GM19238 (cell line): Measurements from ENCODE around the gene NEGR1.

Experiments used
- DNase-seq: peaks from one replicate; pipeline ENCODE4 v3.0.0; 2011; ENCODE audit warnings: low spot score; ENCODE audit not compliant: insufficient read length

NEGR1 gene

GRCh38 chr1:71393301-71393700 is 889.0 kb downstream of the NEGR1 start:
- no peak for DNase-seq

DNA sequence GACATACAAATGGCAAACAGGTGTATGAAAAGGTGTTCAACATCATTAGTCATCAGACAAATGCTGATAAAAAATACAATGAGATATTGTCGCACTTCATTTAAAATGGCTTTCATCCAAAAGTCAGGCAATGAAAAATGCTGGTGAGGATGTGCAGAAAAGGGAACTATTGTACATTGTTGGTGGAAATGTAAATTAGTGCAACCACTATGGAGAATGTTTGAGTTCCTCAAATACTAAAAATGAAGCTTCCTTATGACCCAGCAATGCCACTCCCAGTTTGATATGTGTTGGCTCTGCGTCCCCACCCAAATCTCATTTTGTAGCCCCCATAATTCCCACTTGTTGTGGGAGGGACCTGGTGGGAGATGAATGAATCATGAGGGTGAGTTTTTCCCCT is 891.8 kb downstream of the NEGR1 start:
- no peak for DNase-seq

DNA sequence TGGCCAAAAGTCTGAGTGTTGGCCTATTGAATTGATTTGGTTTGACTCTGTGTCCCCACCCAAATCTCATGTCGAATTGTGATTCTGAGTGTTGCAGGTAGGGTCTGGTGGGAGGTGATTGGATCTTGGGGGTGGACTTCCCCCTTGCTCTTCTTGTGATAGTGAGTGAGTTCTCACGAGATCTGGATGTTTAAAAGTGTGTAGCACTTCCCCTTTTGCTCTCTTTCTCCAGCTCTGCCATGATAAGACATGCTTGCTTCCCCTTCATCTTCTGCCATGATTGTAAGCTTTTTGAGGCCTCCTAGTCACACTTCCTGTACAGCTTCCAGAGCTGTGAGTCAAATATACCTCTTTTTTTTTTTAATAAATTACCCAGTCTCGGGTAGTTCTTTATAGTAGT is 904.5 kb downstream of the NEGR1 start:
- DNase-seq, result no peak

- no peak for DNase-seq
Observed at GRCh38 chr1:71372496-71372895, 909.8 kb downstream of the NEGR1 start.

GRCh38 chr1:71371581-71371980 is 910.8 kb downstream of the NEGR1 start:
- DNase-seq, result no peak

- no peak for DNase-seq
Observed at GRCh38 chr1:71364236-71364635, 918.1 kb downstream of the NEGR1 start.

- DNase-seq, result no peak
Observed at GRCh38 chr1:71362691-71363090, 919.6 kb downstream of the NEGR1 start.

- DNase-seq, result no peak
Observed at GRCh38 chr1:71362076-71362475, 920.3 kb downstream of the NEGR1 start.

- DNase-seq, result no peak
Observed at GRCh38 chr1:71357708-71358107, 924.6 kb downstream of the NEGR1 start.

DNA sequence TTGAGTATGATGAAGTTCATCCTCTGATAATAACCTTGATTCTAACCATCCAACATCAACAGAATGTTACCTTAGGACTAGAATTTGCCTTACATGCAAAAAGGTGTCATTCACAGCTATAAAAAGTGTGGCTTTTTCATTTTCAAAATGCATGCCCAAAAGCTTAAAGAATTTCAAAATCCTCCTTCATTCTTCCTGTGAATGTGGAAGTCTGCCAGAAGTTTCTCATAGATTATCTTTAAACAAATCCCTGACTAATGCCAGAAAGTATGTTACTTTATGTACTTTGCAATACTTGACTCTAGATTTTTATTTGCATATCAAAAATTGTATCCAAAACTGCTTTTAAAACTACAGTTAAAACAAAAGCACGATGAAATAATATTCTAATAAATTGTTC is 930.9 kb downstream of the NEGR1 start:
- DNase-seq, result no peak

GRCh38 chr1:71350805-71351204 is 931.5 kb downstream of the NEGR1 start:
- no peak for DNase-seq

DNA sequence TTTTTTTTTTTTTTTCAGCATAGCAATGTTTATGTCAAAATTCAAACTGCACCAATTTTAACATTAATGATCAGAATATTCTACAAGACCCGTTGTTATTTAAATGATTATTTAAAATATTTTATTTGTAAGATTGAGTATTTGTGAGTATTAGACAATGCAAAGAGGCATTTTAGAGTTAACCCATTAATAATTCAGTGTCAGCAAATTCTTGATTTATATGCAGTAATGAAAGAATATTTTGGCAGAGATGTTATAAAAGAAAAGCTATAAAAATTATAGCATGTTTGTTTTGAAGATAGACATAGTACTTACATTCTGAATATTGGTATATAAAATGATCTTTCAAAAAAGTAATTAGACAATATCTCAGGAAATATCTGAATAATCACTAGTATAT is 932.0 kb downstream of the NEGR1 start:
- no peak for DNase-seq
